GM12892 (cell line): ENCODE data around the gene HPGD.

ENCODE experiments used
- POLR2A ChIP-seq: IDR thresholded peaks from 2 replicates; pipeline ENCODE4 v1.6.1; 2011; ENCODE audit warnings: low read depth, low read length, control low read depth
- TAF1 ChIP-seq: IDR thresholded peaks from 2 replicates; pipeline ENCODE4 v1.6.1; 2011; ENCODE audit warnings: low read depth, mild to moderate bottlenecking, control low read depth, low read length, borderline replicate concordance

- TF ChIP-seq POLR2A (no peak), TAF1 (no peak)
Measured at GRCh38 chr4:174522183-174523024, at the start of gene HPGD.
